Dermis microvascular lymphatic vessel endothelial cell (primary cell): Measurements from ENCODE around the gene ZC3H11A. TPM values are rescaled to one million over a fixed set of nuclear protein-coding genes. Genes with fewer than 3 reads are reported as not detected.

Experiments used
- DNase-seq, 2 donors: peaks; one replicate each; pipeline versions ENCODE4 v3.0.0 to v3.0.0-alpha.2; 2010; ENCODE audit warnings: low read depth in 2 of 2
- total RNA-seq: library from RNA; depleted of rRNA; stranded (reverse); fragments of >200 nt; gene quantifications from 2 replicates; pipeline ENCODE4 v1.2.1, GENCODE V29; 2014

ZC3H11A gene
- total RNA-seq, 1 donor from 2014 or later, result 76.4 TPM

DNA sequence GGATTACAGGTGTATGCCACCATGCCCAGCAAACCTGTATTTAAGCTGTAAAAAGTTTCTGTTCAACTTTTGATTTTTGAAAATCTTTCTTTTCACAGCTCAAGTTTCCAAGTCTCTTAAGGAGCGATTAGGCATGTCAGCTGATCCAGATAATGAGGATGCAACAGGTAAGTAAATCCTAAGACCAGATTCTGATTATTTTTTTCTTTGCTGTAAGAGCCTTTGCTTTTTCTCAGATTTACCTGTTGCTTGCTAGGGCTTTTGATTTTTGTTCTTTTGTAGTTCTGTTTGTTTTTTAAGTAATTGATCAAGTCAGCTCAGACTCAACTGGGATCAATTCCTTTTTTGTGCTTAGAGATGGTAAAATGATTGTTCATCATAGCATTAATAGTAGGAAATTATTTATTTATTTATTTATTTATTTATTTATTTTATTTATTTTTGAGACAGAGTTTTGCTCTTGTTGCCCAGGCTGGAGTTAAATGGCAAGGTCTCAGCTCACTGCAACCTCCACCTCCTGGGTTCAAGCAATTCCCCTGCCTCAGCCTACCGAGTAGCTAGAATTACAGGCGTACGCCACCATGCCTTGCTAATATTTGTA, 44.9 kb downstream of the ZC3H11A start:
- DNase-seq, result no peak

DNA sequence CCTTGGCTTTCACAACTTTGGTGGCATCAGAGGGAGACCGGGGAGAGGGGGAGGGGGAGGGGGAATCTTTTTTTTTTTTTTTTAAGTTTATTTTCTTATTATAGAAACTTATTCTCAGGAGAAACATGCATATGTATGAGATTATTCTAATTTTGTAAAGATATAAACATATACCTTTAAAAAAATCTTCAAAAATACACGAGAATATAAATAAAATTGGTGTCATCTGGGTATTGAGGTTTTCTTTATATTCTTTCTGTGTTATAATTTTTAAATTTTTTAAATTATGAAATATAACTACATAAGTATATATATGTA, 47.1 kb downstream of the ZC3H11A start:
- DNase-seq, result no peak

DNA sequence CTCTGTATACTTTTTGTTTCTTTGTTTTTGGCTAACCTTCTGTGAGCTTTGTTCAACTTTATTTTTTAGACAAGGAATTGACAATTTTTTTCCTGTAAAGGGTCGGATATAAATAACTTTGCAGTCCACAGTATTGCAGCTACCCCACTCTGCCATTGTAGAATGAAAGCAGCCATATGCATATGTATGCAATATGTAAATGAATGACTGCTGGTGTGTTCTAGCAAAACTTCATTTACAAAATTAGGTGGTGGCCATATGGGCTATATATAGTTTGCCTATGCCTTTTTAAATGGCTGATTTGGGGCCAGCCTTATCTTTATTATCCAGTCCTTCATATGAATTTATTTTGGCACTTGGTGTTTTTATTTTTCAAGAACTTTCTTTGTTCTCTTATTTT, 48.0 kb downstream of the ZC3H11A start:
- no peak for DNase-seq

Other genes with a start within 250 kb of the ZC3H11A start
- 52.0 and 54.2 TPM in 2 replicates for gene ATP2B4, start 168.8 kb upstream of the ZC3H11A start, total RNA-seq
- under 0.01 TPM in 2 replicates for gene LAX1, start 30.4 kb upstream of the ZC3H11A start, total RNA-seq
- gene ZBED6, start within 50 bp of the ZC3H11A start, total RNA-seq, result 11.7 and 14.5 TPM in 2 replicates
- 55.8 and 70.0 TPM in 2 replicates for gene SNRPE, start 66.0 kb downstream of the ZC3H11A start, total RNA-seq